Endodermal cell (in vitro differentiated cells): ENCODE data around the gene ABCA13. TPM values are rescaled to one million over a fixed set of nuclear protein-coding genes. Genes with fewer than 3 reads are reported as not detected.

Source experiments
- DNase-seq: peaks from one replicate; pipeline ENCODE4 v3.0.0-alpha.2; 2017
- H3K27ac ChIP-seq: 2 replicates; pipeline ENCODE4 v1.5.1; 2013; ENCODE audit warnings: mild to moderate bottlenecking, low read depth, low read length, moderate library complexity
- H3K27me3 ChIP-seq: 2 replicates; pipeline ENCODE4 v1.6.1; 2013; ENCODE audit warnings: mild to moderate bottlenecking, low read length, moderate library complexity; ENCODE audit not compliant: insufficient read depth, control insufficient read depth, poor library complexity, severe bottlenecking
- H3K36me3 ChIP-seq: 2 replicates; pipeline ENCODE4 v1.7.0; 2013; ENCODE audit warnings: mild to moderate bottlenecking, low read length, moderate library complexity; ENCODE audit not compliant: control insufficient read depth, insufficient read depth
- H3K4me1 ChIP-seq: one replicate; pipeline ENCODE4 v1.7.0; 2013; ENCODE audit warnings: low read length; ENCODE audit not compliant: control insufficient read depth, insufficient read depth
- H3K4me3 ChIP-seq: 2 replicates; pipeline ENCODE4 v1.5.1; 2013; ENCODE audit warnings: mild to moderate bottlenecking, low read length, moderate library complexity
- H3K9ac ChIP-seq: 2 replicates; pipeline ENCODE4 v1.6.1; 2013; ENCODE audit warnings: mild to moderate bottlenecking, low read length, moderate library complexity; ENCODE audit not compliant: poor library complexity, severe bottlenecking; ENCODE audit errors: extremely low read depth
- H3K9me3 ChIP-seq: 2 replicates; pipeline ENCODE4 v1.6.1; 2013; ENCODE audit warnings: mild to moderate bottlenecking, low read length, moderate library complexity; ENCODE audit not compliant: control insufficient read depth
- H3K27ac Mint-ChIP-seq: 2 replicates; pipeline ENCODE4 v1.8.0; 2020; ENCODE audit warnings: mixed read lengths
- H3K27me3 Mint-ChIP-seq: 2 replicates; pipeline ENCODE4 v1.8.0; 2021; ENCODE audit warnings: mild to moderate bottlenecking, mixed read lengths; ENCODE audit not compliant: insufficient read depth
- H3K36me3 Mint-ChIP-seq: 2 replicates; pipeline ENCODE4 v1.8.0; 2020; ENCODE audit warnings: low read depth, mixed read lengths
- H3K4me1 Mint-ChIP-seq: 2 replicates; pipeline ENCODE4 v1.8.0; 2020; ENCODE audit warnings: mixed read lengths
- H3K4me3 Mint-ChIP-seq: 2 replicates; pipeline ENCODE4 v1.8.0; 2020; ENCODE audit warnings: mild to moderate bottlenecking, moderate library complexity, mixed read lengths
- H3K9me3 Mint-ChIP-seq: 2 replicates; pipeline ENCODE4 v1.8.0; 2020; ENCODE audit warnings: mild to moderate bottlenecking, mixed read lengths
- CTCF ChIP-seq: fragments of 200-600 bp; sonication (generic); conservative IDR thresholded peaks from 2 replicates; pipeline ENCODE4 v1.5.0; 2021; ENCODE audit warnings: antibody characterized with exemption, mild to moderate bottlenecking
- WGBS, 2 experiments: methylation state at CpG; one replicate each; pipeline versions ENCODE4 v1.1.5 to v1.1.7; 2013; ENCODE audit warnings: missing lambda C conversion rate in 2 of 2, mixed read lengths in 1 of 2; ENCODE audit not compliant: insufficient coverage in 1 of 2, insufficient read length in 1 of 2; 5-methylcytosine and 5-hydroxymethylcytosine counted together
- total RNA-seq, 2 donors: library from RNA; stranded (reverse); fragmentation: NEBNext Ultra II Directional in 1 of 2; extraction: Animal tissue kit (Norgen Biotek cat#: 25700) in 1 of 2; gene quantifications; 2 replicates in 1 of 2; 3 replicates in 1 of 2; pipeline ENCODE4 v1.2.1, GENCODE V29; 2021

Gene ABCA13
- total RNA-seq, 2 donors from 2014 or later: 0.04 to 0.11 TPM

DNA sequence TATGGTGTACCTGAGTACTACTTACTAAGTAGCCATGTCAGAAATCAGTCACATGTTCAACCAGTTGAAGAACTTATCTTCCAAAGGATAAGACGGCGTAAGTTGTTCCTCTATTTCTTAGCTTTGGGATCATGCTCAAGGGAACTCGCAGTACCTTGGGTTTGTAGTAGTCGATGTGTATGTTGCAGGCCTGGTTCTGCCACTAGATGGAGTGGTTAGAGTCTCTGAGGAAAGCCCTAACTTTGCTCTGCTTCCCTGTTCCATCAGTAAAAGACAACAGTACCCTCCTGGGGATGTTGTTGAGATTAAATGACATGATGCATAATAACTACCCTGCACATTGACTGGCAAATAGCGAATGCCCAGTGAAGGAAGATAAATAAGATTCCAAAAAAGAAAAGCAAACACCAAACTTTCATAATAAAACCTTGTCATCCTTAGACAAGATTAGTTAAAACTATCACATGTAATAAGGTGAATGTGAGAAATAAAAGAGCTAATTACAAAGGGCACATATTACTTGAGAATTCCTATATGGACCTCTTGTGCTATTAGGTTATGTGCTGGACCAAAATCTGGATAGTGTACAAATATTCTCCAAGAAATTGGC, 165.9 kb downstream of the ABCA13 start:
- Histone ChIP-seq H3K9ac (no peak overlapping the region), H3K27me3 (no peaks in the 10 kb centered on the region), H3K27ac (no peak overlapping the region), H3K4me3 (no peak overlapping the region), H3K4me1 (no peaks in the 10 kb centered on the region), H3K36me3 (no peaks in the 10 kb centered on the region), H3K9me3 (no peaks in the 10 kb centered on the region)
- peak; percentile 86 for TF ChIP-seq CTCF
- Mint-ChIP-seq H3K4me3 (no peak overlapping the region), H3K27ac (no peak overlapping the region), H3K9me3 (no peaks in the 10 kb centered on the region), H3K36me3 (no peaks in the 10 kb centered on the region), H3K4me1 (no peaks in the 10 kb centered on the region), H3K27me3 (no peaks in the 10 kb centered on the region)
- 77% methylated on average over 4 of the region's 5 CpGs; no CpG with 5 or more reads in 1 of the 2 experiments for WGBS, 2 experiments
- DNase-seq: peak; percentile 81

- Histone ChIP-seq H3K27ac (no peak overlapping the region), H3K4me3 (no peak overlapping the region), H3K9ac (no peak overlapping the region), H3K36me3 (no peaks in the 10 kb centered on the region), H3K4me1 (no peaks in the 10 kb centered on the region), H3K27me3 (no peaks in the 10 kb centered on the region), H3K9me3 (no peaks in the 10 kb centered on the region)
- no peaks in the 10 kb centered on the region for H3K4me1 Mint-ChIP-seq
- no peak overlapping the region for H3K27ac Mint-ChIP-seq
- WGBS, 2 experiments: 79 to 80% methylated on average over 2 to 3 of the region's 3 CpGs
- no peak overlapping the region for H3K4me3 Mint-ChIP-seq
- no peaks in the 10 kb centered on the region for H3K9me3 Mint-ChIP-seq
- no peak for DNase-seq
- no peaks in the 10 kb centered on the region for H3K36me3 Mint-ChIP-seq
- no peaks in the 10 kb centered on the region for H3K27me3 Mint-ChIP-seq
- no peak for TF ChIP-seq CTCF
Measured at GRCh38 chr7:48337781-48338180, 166.5 kb downstream of the ABCA13 start.

DNA sequence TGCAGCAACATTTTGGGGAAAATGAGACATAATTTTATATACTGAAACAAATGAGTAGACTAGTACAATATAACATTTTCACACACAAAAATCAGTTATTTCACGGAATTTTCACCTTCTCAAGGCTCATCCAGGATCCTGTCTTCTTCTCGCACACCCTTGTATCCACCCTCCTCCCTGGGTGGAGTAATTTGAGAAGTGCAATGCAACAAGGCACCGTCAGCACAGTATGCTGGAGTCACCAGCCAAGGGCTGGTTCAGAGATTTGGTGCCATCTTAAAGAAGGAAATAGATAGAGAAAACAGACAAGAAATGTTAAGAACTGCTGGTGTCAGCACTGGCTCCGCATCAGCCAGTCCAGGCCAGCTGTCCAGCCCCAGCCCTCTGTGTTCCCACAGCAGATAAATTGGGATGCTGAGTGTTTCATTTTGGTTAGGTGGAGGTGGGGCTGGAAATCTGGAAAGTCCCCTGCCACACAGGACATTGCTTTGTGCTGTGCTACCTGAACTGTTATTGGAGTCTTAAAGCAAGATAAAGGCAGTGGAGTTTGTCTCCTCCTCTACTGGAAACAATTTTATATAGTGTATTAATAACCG, 176.1 kb downstream of the ABCA13 start:
- H3K9ac ChIP-seq: no peak overlapping the region
- H3K9me3 ChIP-seq: no peaks in the 10 kb centered on the region
- WGBS, 2 experiments: 93 to 95% methylated on average over 2 to 4 of the region's 5 CpGs
- no peak overlapping the region for H3K27ac ChIP-seq
- TF ChIP-seq CTCF: no peak
- no peaks in the 10 kb centered on the region for H3K4me1 ChIP-seq
- DNase-seq: no peak
- Mint-ChIP-seq H3K36me3 (no peaks in the 10 kb centered on the region), H3K27ac (no peak overlapping the region), H3K4me1 (no peaks in the 10 kb centered on the region), H3K4me3 (no peak overlapping the region), H3K9me3 (no peaks in the 10 kb centered on the region), H3K27me3 (no peaks in the 10 kb centered on the region)
- no peak overlapping the region for H3K4me3 ChIP-seq
- no peaks in the 10 kb centered on the region for H3K27me3 ChIP-seq
- no peaks in the 10 kb centered on the region for H3K36me3 ChIP-seq
